Measurements from ENCODE around the gene EXOC8. TPM values are rescaled to one million over a fixed set of nuclear protein-coding genes. Genes with fewer than 3 reads are reported as not detected.

The EXOC8 gene
- total and polyA plus RNA-seq, 2 donors from 2014 or later = 4.3 to 17.7 TPM

GRCh38 chr1:231363624-231364023 is 26.0 kb upstream of the EXOC8 start:
- Histone ChIP-seq H3K4me1 (ENCODE audit: control insufficient read depth in 2 of 3, insufficient read depth in 2 of 3, low read depth in 1 of 3, low read length in 3 of 3) (no peaks in the 10 kb centered on the region), H3K27ac (ENCODE audit: low read depth in 2 of 2, low read length in 2 of 2) (no peak overlapping the region), H3K4me3 (ENCODE audit: low read length in 3 of 3) (no peak overlapping the region), H3K9me3 (ENCODE audit: control insufficient read depth in 2 of 3, insufficient read depth in 1 of 3, low read length in 3 of 3) (no peaks in the 10 kb centered on the region), H3K36me3 (ENCODE audit: control insufficient read depth in 2 of 3, insufficient read depth in 3 of 3, low read length in 3 of 3) (peaks cover 0 to 6% (median 0%) of the 10 kb centered on the region in 3 donors), H3K27me3 (ENCODE audit: control insufficient read depth, insufficient read depth, low read length) (no peaks in the 10 kb centered on the region), H3K9ac (ENCODE audit: low read length in 3 of 3) (no peak overlapping the region)
- FAIRE-seq = no peak
- intact Hi-C loops (cut with DNase I) = no loop called here
- TF ChIP-seq, protein P1, sequence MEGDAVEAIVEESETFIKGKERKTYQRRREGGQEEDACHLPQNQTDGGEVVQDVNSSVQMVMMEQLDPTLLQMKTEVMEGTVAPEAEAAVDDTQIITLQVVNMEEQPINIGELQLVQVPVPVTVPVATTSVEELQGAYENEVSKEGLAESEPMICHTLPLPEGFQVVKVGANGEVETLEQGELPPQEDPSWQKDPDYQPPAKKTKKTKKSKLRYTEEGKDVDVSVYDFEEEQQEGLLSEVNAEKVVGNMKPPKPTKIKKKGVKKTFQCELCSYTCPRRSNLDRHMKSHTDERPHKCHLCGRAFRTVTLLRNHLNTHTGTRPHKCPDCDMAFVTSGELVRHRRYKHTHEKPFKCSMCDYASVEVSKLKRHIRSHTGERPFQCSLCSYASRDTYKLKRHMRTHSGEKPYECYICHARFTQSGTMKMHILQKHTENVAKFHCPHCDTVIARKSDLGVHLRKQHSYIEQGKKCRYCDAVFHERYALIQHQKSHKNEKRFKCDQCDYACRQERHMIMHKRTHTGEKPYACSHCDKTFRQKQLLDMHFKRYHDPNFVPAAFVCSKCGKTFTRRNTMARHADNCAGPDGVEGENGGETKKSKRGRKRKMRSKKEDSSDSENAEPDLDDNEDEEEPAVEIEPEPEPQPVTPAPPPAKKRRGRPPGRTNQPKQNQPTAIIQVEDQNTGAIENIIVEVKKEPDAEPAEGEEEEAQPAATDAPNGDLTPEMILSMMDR (IDR thresholded peaks at IDR 0.05; ENCODE audit: borderline replicate concordance, extremely low read depth, insufficient read depth) = no peak
- peak in 1 of 5 donors; percentile 50 for DNase-seq

DNA sequence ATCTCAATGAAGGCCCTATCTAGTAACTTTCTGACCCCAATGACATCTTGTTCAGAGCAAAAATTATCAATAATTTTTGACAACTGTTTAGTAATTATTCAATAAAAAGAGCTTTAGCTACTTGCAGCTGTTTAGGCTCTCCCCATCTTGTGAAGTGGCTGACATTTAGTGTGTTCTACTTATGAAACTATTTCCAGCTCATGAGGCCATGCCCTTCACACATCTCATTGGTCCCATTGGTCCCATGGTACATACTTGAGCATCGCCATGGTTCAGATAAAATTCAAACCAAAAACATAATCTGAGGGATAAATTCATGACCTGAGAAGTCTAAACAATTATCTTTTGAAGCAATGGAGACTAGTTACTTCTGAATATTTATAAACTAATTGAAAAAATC is 24.7 kb upstream of the EXOC8 start:
- Histone ChIP-seq H3K27ac (ENCODE audit: low read depth in 2 of 2, low read length in 2 of 2) (no peak overlapping the region), H3K4me1 (ENCODE audit: control insufficient read depth in 2 of 3, insufficient read depth in 2 of 3, low read depth in 1 of 3, low read length in 3 of 3) (peaks cover 0 to 2% (median 0%) of the 10 kb centered on the region in 3 donors), H3K27me3 (ENCODE audit: control insufficient read depth, insufficient read depth, low read length) (no peaks in the 10 kb centered on the region), H3K36me3 (ENCODE audit: control insufficient read depth in 2 of 3, insufficient read depth in 3 of 3, low read length in 3 of 3) (peaks cover 0 to 6% (median 0%) of the 10 kb centered on the region in 3 donors), H3K9me3 (ENCODE audit: control insufficient read depth in 2 of 3, insufficient read depth in 1 of 3, low read length in 3 of 3) (no peaks in the 10 kb centered on the region), H3K4me3 (ENCODE audit: low read length in 3 of 3) (no peak overlapping the region), H3K9ac (ENCODE audit: low read length in 3 of 3) (no peak overlapping the region)
- DNase-seq = no peak
- intact Hi-C loops (cut with DNase I) = no loop called here
- no peak for FAIRE-seq
- TF ChIP-seq, protein P1 (IDR thresholded peaks at IDR 0.05; ENCODE audit: borderline replicate concordance, extremely low read depth, insufficient read depth) = no peak

DNA sequence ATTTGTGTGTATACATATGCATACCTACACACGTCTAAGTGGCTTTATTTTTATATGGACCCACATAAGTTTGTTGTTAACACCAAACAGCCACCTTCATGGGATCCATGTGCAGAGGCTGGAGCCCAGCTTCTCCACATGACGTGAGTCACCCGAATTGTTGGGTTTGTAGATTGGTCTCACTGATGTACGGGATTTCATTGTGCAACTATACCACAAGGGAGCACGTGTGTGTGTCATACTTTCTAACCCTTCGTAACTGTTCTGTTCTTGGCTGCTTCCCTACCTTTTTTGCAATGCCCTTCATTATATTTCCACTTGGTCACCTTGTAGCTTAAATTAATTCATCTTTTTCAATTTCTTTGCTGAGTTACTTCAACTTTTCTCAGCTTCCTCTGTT is 21.5 kb upstream of the EXOC8 start:
- FAIRE-seq = no peak
- Histone ChIP-seq H3K4me3 (ENCODE audit: low read length in 3 of 3) (no peak overlapping the region), H3K9me3 (ENCODE audit: control insufficient read depth in 2 of 3, insufficient read depth in 1 of 3, low read length in 3 of 3) (no peaks in the 10 kb centered on the region), H3K4me1 (ENCODE audit: control insufficient read depth in 2 of 3, insufficient read depth in 2 of 3, low read depth in 1 of 3, low read length in 3 of 3) (peaks cover 0 to 2% (median 0%) of the 10 kb centered on the region in 3 donors), H3K9ac (ENCODE audit: low read length in 3 of 3) (no peak overlapping the region), H3K27me3 (ENCODE audit: control insufficient read depth, insufficient read depth, low read length) (no peaks in the 10 kb centered on the region), H3K36me3 (ENCODE audit: control insufficient read depth in 2 of 3, insufficient read depth in 3 of 3, low read length in 3 of 3) (no peaks in the 10 kb centered on the region), H3K27ac (ENCODE audit: low read depth in 2 of 2, low read length in 2 of 2) (no peak overlapping the region)
- intact Hi-C loops (cut with DNase I) = loop anchor here (5.0 kb wide), 1 partner anchor 233 kb away; no protein-coding TSS in a partner anchor
- TF ChIP-seq, protein P1 (IDR thresholded peaks at IDR 0.05; ENCODE audit: borderline replicate concordance, extremely low read depth, insufficient read depth) = no peak
- no peak for DNase-seq

Data from kidney (tissue), 14 donors.